ENCODE results near the gene TBC1D22A. TPM values are rescaled to one million over a fixed set of nuclear protein-coding genes. Genes with fewer than 3 reads are reported as not detected.

The TBC1D22A gene
- total RNA-seq, 1 experiment from 2014 or later, result 32.6 TPM

DNA sequence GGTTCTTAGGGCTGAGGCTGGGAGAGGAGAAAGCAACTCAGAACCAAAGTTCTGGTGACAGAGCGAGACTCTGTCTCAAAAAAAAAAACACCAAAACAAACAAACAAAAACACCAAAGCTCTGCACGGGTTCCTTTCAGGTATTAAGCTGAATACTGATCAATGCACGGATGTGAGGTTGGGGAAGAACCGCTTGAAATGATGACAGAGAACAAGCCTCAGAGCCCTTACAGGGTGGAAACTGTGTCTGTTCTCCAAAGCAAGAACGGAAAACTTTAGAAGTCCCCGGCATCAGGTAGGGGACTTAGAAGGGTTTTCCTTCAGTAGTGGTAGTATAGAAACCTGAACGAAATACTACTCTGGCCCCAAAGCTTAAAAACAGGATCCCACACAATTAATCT is 260.0 kb downstream of the TBC1D22A start:
- DNase-seq, result no peak
- Histone ChIP-seq H3K36me3 (ENCODE audit: control insufficient read depth, insufficient read depth, low read length) (no peaks in the 10 kb centered on the region), H3K27me3 (replicated peaks; ENCODE audit: control insufficient read depth, insufficient read depth, low read length) (no peaks in the 10 kb centered on the region), H3K9me3 (no peaks in the 10 kb centered on the region), H3K4me1 (no peaks in the 10 kb centered on the region), H3K4me3 (ENCODE audit: low read depth, low read length) (no peak overlapping the region)
- H3K27ac Mint-ChIP-seq (ENCODE audit: unreplicated experiment), result no peak overlapping the region
- no peak overlapping the region for H3K4me3 Mint-ChIP-seq (ENCODE audit: unreplicated experiment)
- ChIA-PET POLR2A (no interaction called here), CTCF (no interaction called here)
- TF ChIP-seq, protein P1, sequence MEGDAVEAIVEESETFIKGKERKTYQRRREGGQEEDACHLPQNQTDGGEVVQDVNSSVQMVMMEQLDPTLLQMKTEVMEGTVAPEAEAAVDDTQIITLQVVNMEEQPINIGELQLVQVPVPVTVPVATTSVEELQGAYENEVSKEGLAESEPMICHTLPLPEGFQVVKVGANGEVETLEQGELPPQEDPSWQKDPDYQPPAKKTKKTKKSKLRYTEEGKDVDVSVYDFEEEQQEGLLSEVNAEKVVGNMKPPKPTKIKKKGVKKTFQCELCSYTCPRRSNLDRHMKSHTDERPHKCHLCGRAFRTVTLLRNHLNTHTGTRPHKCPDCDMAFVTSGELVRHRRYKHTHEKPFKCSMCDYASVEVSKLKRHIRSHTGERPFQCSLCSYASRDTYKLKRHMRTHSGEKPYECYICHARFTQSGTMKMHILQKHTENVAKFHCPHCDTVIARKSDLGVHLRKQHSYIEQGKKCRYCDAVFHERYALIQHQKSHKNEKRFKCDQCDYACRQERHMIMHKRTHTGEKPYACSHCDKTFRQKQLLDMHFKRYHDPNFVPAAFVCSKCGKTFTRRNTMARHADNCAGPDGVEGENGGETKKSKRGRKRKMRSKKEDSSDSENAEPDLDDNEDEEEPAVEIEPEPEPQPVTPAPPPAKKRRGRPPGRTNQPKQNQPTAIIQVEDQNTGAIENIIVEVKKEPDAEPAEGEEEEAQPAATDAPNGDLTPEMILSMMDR (IDR thresholded peaks at IDR 0.05; ENCODE audit: insufficient read depth in 1 of 2, low read depth in 1 of 2, low read length in 1 of 2, severe bottlenecking in 1 of 2, unreplicated experiment in 1 of 2), result no peak
- intact Hi-C loops (cut with micrococcal nuclease; ENCODE audit: unreplicated experiment), result no loop called here
- H3K9me3 Mint-ChIP-seq (ENCODE audit: unreplicated experiment), result peaks cover 7% of the 10 kb centered on the region
- no peaks in the 10 kb centered on the region for H3K4me1 Mint-ChIP-seq (ENCODE audit: low read depth, unreplicated experiment)
- peaks cover 27% of the 10 kb centered on the region for H3K36me3 Mint-ChIP-seq (ENCODE audit: insufficient read depth, unreplicated experiment)
- H3K27me3 Mint-ChIP-seq (ENCODE audit: insufficient read depth, unreplicated experiment), result no peaks in the 10 kb centered on the region
- no TSS peak for BruUV-seq (replicated peaks)

DNA sequence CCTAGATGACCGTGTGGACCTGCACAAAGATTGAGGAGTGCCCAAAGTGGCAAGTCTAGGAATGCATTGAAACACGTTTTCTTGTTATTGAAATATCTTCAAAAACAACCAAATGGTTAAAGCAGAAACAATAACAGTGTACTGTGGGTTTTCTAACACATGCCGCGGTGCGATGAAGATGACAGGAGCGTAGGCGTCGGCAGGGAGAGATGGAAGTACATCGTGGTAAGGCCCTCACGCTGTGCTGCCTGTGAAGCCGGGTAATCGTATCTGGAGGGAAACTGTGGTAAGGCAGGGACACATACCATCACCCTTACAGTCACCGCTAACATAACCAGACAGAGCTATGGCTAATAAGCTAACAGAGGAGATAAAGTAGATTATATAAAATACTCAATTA is 261.4 kb downstream of the TBC1D22A start:
- CTCF ChIA-PET, result no interaction called here
- Mint-ChIP-seq H3K27ac (ENCODE audit: unreplicated experiment) (no peak overlapping the region), H3K9me3 (ENCODE audit: unreplicated experiment) (no peaks in the 10 kb centered on the region), H3K4me3 (ENCODE audit: unreplicated experiment) (no peak overlapping the region), H3K36me3 (ENCODE audit: insufficient read depth, unreplicated experiment) (peaks cover 20% of the 10 kb centered on the region), H3K4me1 (ENCODE audit: low read depth, unreplicated experiment) (no peaks in the 10 kb centered on the region), H3K27me3 (ENCODE audit: insufficient read depth, unreplicated experiment) (no peaks in the 10 kb centered on the region)
- Histone ChIP-seq H3K27me3 (replicated peaks; ENCODE audit: control insufficient read depth, insufficient read depth, low read length) (no peaks in the 10 kb centered on the region), H3K9me3 (no peaks in the 10 kb centered on the region), H3K36me3 (ENCODE audit: control insufficient read depth, insufficient read depth, low read length) (no peaks in the 10 kb centered on the region), H3K4me3 (ENCODE audit: low read depth, low read length) (no peak overlapping the region), H3K4me1 (no peaks in the 10 kb centered on the region)
- DNase-seq, result no peak
- TF ChIP-seq, protein P1 (IDR thresholded peaks at IDR 0.05; ENCODE audit: insufficient read depth in 1 of 2, low read depth in 1 of 2, low read length in 1 of 2, severe bottlenecking in 1 of 2, unreplicated experiment in 1 of 2), result no peak
- BruUV-seq (replicated peaks), result no TSS peak
- POLR2A ChIA-PET, result no interaction called here
- intact Hi-C loops (cut with micrococcal nuclease; ENCODE audit: unreplicated experiment), result no loop called here

DNA sequence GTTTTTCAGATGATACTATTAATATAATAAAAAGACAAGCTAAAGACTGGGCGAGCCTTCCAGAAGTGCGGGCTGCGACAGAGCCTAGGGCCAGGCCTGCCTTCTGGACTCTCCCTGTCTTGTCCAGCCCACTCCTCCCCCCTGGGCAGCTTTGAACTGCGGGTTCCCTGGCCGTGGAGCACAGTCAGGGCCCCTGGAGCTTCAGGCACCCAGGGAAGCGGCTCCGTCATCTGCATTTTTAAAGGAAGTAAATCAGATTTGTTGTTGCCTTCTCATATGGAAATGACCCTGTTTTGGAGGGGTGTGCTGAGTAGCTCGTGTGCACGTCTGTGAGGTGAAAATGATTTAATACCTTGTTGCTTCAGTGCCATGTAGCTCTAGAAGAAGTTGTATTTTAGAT is 265.3 kb downstream of the TBC1D22A start:
- DNase-seq, result no peak
- H3K4me3 ChIP-seq (ENCODE audit: low read depth, low read length), result no peak overlapping the region
- H3K27me3 Mint-ChIP-seq (ENCODE audit: insufficient read depth, unreplicated experiment), result no peaks in the 10 kb centered on the region
- H3K4me1 ChIP-seq, result no peaks in the 10 kb centered on the region
- TF ChIP-seq, protein P1 (IDR thresholded peaks at IDR 0.05; ENCODE audit: insufficient read depth in 1 of 2, low read depth in 1 of 2, low read length in 1 of 2, severe bottlenecking in 1 of 2, unreplicated experiment in 1 of 2), result no peak
- no peak overlapping the region for H3K27ac Mint-ChIP-seq (ENCODE audit: unreplicated experiment)
- H3K9me3 Mint-ChIP-seq (ENCODE audit: unreplicated experiment), result no peaks in the 10 kb centered on the region
- ChIA-PET CTCF (no interaction called here), POLR2A (no interaction called here)
- no peaks in the 10 kb centered on the region for H3K36me3 ChIP-seq (ENCODE audit: control insufficient read depth, insufficient read depth, low read length)
- H3K4me3 Mint-ChIP-seq (ENCODE audit: unreplicated experiment), result no peak overlapping the region
- no peaks in the 10 kb centered on the region for H3K9me3 ChIP-seq
- peaks cover 19% of the 10 kb centered on the region for H3K36me3 Mint-ChIP-seq (ENCODE audit: insufficient read depth, unreplicated experiment)
- H3K27me3 ChIP-seq (replicated peaks; ENCODE audit: control insufficient read depth, insufficient read depth, low read length), result no peaks in the 10 kb centered on the region
- intact Hi-C loops (cut with micrococcal nuclease; ENCODE audit: unreplicated experiment), result no loop called here
- no peaks in the 10 kb centered on the region for H3K4me1 Mint-ChIP-seq (ENCODE audit: low read depth, unreplicated experiment)
- BruUV-seq (replicated peaks), result no TSS peak
